ENCODE results near the gene DAPK2. TPM values are rescaled to one million over a fixed set of nuclear protein-coding genes. Genes with fewer than 3 reads are reported as not detected.

DAPK2 gene
- total RNA-seq, 1 donor from 2014 or later = 39.0 TPM

- TF ChIP-seq, protein P1, sequence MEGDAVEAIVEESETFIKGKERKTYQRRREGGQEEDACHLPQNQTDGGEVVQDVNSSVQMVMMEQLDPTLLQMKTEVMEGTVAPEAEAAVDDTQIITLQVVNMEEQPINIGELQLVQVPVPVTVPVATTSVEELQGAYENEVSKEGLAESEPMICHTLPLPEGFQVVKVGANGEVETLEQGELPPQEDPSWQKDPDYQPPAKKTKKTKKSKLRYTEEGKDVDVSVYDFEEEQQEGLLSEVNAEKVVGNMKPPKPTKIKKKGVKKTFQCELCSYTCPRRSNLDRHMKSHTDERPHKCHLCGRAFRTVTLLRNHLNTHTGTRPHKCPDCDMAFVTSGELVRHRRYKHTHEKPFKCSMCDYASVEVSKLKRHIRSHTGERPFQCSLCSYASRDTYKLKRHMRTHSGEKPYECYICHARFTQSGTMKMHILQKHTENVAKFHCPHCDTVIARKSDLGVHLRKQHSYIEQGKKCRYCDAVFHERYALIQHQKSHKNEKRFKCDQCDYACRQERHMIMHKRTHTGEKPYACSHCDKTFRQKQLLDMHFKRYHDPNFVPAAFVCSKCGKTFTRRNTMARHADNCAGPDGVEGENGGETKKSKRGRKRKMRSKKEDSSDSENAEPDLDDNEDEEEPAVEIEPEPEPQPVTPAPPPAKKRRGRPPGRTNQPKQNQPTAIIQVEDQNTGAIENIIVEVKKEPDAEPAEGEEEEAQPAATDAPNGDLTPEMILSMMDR (IDR thresholded peaks at IDR 0.05; ENCODE audit: borderline replicate concordance) = no peak
- Histone ChIP-seq H3K27me3 (ENCODE audit: low read depth) (no peaks in the 10 kb centered on the region), H3K4me1 (peaks cover 37% of the 10 kb centered on the region), H3K27ac (replicated peaks) (peak overlapping the region; percentile 62), H3K36me3 (peaks cover 9% of the 10 kb centered on the region), H3K9me3 (replicated peaks) (no peaks in the 10 kb centered on the region), H3K4me3 (no peak overlapping the region)
- no peak for DNase-seq
- intact Hi-C loops (cut with micrococcal nuclease) = no loop called here
Measured at GRCh38 chr15:63908991-63909390, 137.3 kb downstream of the DAPK2 start.

- intact Hi-C loops (cut with micrococcal nuclease) = no loop called here
- peaks cover 37% of the 10 kb centered on the region for H3K4me1 ChIP-seq
- DNase-seq = no peak
- peaks cover 9% of the 10 kb centered on the region for H3K36me3 ChIP-seq
- no peak overlapping the region for H3K4me3 ChIP-seq
- TF ChIP-seq, protein P1 (IDR thresholded peaks at IDR 0.05; ENCODE audit: borderline replicate concordance) = no peak
- no peaks in the 10 kb centered on the region for H3K9me3 ChIP-seq (replicated peaks)
- H3K27me3 ChIP-seq (ENCODE audit: low read depth) = no peaks in the 10 kb centered on the region
- H3K27ac ChIP-seq (replicated peaks) = no peak overlapping the region
Measured at GRCh38 chr15:63908281-63908680, 138.0 kb downstream of the DAPK2 start.

GRCh38 chr15:63907521-63907920, 138.8 kb downstream of the DAPK2 start:
- H3K4me3 ChIP-seq = no peak overlapping the region
- H3K4me1 ChIP-seq = peaks cover 37% of the 10 kb centered on the region
- peaks cover 9% of the 10 kb centered on the region for H3K36me3 ChIP-seq
- no peaks in the 10 kb centered on the region for H3K9me3 ChIP-seq (replicated peaks)
- intact Hi-C loops (cut with micrococcal nuclease) = no loop called here
- TF ChIP-seq, protein P1 (IDR thresholded peaks at IDR 0.05; ENCODE audit: borderline replicate concordance) = no peak
- H3K27ac ChIP-seq (replicated peaks) = no peak overlapping the region
- DNase-seq = no peak
- no peaks in the 10 kb centered on the region for H3K27me3 ChIP-seq (ENCODE audit: low read depth)

GRCh38 chr15:63906266-63906584, 140.1 kb downstream of the DAPK2 start:
- H3K36me3 ChIP-seq = peaks cover 9% of the 10 kb centered on the region
- H3K4me3 ChIP-seq = no peak overlapping the region
- TF ChIP-seq, protein P1 (IDR thresholded peaks at IDR 0.05; ENCODE audit: borderline replicate concordance) = no peak
- peak overlapping the region; percentile 9 for H3K27ac ChIP-seq (replicated peaks)
- H3K27me3 ChIP-seq (ENCODE audit: low read depth) = no peaks in the 10 kb centered on the region
- intact Hi-C loops (cut with micrococcal nuclease) = no loop called here
- H3K4me1 ChIP-seq = peaks cover 37% of the 10 kb centered on the region
- DNase-seq = no peak
- H3K9me3 ChIP-seq (replicated peaks) = no peaks in the 10 kb centered on the region

- peak overlapping the region; percentile 9 for H3K27ac ChIP-seq (replicated peaks)
- H3K36me3 ChIP-seq = peaks cover 9% of the 10 kb centered on the region
- DNase-seq = no peak
- H3K4me1 ChIP-seq = peaks cover 35% of the 10 kb centered on the region
- TF ChIP-seq, protein P1 (IDR thresholded peaks at IDR 0.05; ENCODE audit: borderline replicate concordance) = no peak
- H3K4me3 ChIP-seq = no peak overlapping the region
- H3K27me3 ChIP-seq (ENCODE audit: low read depth) = no peaks in the 10 kb centered on the region
- intact Hi-C loops (cut with micrococcal nuclease) = no loop called here
- no peaks in the 10 kb centered on the region for H3K9me3 ChIP-seq (replicated peaks)
Measured at GRCh38 chr15:63905558-63906265, 140.6 kb downstream of the DAPK2 start.
